Activated CD4-positive, alpha-beta T cell treated with anti-CD3 and anti-CD28 coated beads, Interleukin-2, amount 10 ng/mL, durations not matched to agents 7 days and 5 days (primary cell): ENCODE results near the gene HOXB3. TPM values are rescaled to one million over a fixed set of nuclear protein-coding genes. Genes with fewer than 3 reads are reported as not detected.
A peak's percentile ranks its signal among the peaks of the same experiment; 100 is the strongest.

Source experiments
- CTCF ChIA-PET: fragments of 350-600 bp; sonication (Branson Sonifier 250); formaldehyde crosslinking; loops from one replicate; lab custom pipeline; 2021; ENCODE audit warnings: antibody characterized with exemption; lab: Charles Lee
- POLR2A ChIA-PET: fragments of 350-600 bp; sonication (Branson Sonifier 250); formaldehyde crosslinking; loops from one replicate; lab custom pipeline; 2021; ENCODE audit warnings: antibody characterized with exemption; lab: Charles Lee
- DNase-seq: peaks from one replicate; pipeline ENCODE4 v3.0.0-alpha.2; 2020
- H3K27ac Mint-ChIP-seq: one replicate; pipeline ENCODE4 v1.8.0; 2021; ENCODE audit warnings: mild to moderate bottlenecking, moderate library complexity, mixed read lengths
- H3K27me3 Mint-ChIP-seq: one replicate; pipeline ENCODE4 v1.8.0; 2021; ENCODE audit warnings: mixed read lengths
- H3K36me3 Mint-ChIP-seq: one replicate; pipeline ENCODE4 v1.8.0; 2021; ENCODE audit warnings: low read depth, mixed read lengths
- H3K4me1 Mint-ChIP-seq: one replicate; pipeline ENCODE4 v1.8.0; 2021; ENCODE audit warnings: mixed read lengths
- H3K4me3 Mint-ChIP-seq: one replicate; pipeline ENCODE4 v1.8.0; 2021; ENCODE audit warnings: mild to moderate bottlenecking, moderate library complexity, mixed read lengths
- H3K9me3 Mint-ChIP-seq: one replicate; pipeline ENCODE4 v1.8.0; 2021; ENCODE audit warnings: mixed read lengths
- total RNA-seq, 2 experiments: library from RNA; stranded (reverse); gene quantifications; one replicate each; pipeline ENCODE4 v1.2.3, GENCODE V29; 2021

HOXB3 gene
- total RNA-seq, 2 experiments from 2014 or later = 3.1 to 4.5 TPM

DNA sequence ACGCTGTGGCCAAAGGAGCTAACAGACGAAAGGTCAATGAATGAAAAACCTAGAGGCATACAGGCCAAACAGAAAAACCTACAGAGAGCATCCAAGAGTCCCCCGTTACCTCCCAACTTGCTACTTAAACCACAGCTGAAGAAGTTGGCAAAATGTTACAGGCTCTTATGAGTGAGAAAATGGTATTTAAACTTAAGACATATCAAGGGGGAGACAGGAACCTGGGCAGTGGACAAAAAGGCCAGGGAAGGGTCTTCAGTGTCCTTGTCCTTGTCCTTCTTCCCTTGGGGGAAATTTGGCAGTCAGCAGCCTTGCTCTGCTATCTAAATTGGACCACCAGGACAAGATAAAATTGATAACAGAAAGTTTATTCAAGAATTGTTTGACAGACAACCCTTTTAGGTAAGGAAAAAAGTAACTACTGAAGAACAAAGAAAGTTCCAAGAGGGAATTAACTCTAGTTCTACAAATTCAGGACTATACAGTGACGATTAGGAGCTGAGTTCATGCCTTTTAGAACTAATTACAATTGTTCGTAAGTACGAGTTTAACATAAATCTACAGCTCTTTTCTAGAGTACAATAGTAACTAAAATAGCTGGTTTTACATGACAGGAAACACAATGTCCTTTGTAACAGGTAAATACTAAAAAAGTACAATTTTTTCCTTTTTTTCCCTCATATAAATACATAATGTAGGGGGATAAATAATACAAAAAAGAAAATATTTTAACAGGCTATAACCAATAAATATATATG, 41.3 kb downstream of the HOXB3 start:
- H3K4me3 Mint-ChIP-seq = no peak overlapping the region
- POLR2A ChIA-PET = no interaction called here
- H3K4me1 Mint-ChIP-seq = peaks cover 28% of the 10 kb centered on the region
- no peak overlapping the region for H3K27ac Mint-ChIP-seq
- H3K9me3 Mint-ChIP-seq = no peaks in the 10 kb centered on the region
- DNase-seq = no peak
- CTCF ChIA-PET = interaction anchor here (0.9 kb wide), 1 partner anchor 9 kb away, joined by 3 read pairs; no protein-coding TSS in a partner anchor
- peaks cover 49% of the 10 kb centered on the region for H3K27me3 Mint-ChIP-seq
- H3K36me3 Mint-ChIP-seq = peaks cover 2% of the 10 kb centered on the region

DNA sequence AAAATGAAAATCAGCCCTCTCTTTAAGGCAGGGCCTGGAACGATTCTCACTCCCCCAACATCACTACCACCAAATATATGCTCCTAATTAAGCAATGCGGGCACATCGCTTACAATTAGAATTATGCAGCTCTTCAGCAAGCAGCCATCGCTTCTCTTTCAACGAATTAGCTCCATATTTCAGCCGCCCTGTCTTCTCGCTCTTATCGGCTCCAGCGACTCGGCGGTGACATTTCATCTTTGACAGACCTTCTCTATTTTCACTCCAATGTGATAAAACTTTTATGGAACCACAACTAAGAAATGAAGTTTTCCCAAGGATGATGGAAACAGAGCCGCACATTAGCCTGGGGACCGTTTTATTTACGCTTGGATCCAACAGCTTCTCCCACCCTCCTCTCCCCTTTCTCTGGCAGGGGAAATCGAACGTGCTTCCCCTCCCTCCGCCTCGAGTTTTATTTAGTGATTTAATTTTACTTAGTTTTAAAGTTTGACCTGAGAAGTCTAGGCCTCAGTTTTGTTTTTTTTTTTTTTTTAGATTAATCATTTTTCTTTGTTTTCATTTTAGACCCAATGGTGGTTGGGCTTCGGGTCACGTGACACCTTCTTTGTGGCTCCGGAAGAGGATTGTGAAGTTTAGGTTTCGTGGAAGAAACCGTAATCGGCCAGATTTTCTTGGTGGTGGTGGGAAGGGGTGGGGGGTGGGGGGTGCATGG, 42.1 kb downstream of the HOXB3 start:
- DNase-seq = peak; percentile 49
- Mint-ChIP-seq H3K36me3 (peaks cover 2% of the 10 kb centered on the region), H3K27me3 (peaks cover 48% of the 10 kb centered on the region), H3K4me1 (peaks cover 31% of the 10 kb centered on the region), H3K9me3 (no peaks in the 10 kb centered on the region), H3K4me3 (peak overlapping the region; percentile 52), H3K27ac (peak overlapping the region; percentile 71)
- CTCF ChIA-PET = interaction anchor here (0.5 kb wide), 1 partner anchor 314 kb away, joined by 3 read pairs; no protein-coding TSS in a partner anchor
- POLR2A ChIA-PET = no interaction called here

DNA sequence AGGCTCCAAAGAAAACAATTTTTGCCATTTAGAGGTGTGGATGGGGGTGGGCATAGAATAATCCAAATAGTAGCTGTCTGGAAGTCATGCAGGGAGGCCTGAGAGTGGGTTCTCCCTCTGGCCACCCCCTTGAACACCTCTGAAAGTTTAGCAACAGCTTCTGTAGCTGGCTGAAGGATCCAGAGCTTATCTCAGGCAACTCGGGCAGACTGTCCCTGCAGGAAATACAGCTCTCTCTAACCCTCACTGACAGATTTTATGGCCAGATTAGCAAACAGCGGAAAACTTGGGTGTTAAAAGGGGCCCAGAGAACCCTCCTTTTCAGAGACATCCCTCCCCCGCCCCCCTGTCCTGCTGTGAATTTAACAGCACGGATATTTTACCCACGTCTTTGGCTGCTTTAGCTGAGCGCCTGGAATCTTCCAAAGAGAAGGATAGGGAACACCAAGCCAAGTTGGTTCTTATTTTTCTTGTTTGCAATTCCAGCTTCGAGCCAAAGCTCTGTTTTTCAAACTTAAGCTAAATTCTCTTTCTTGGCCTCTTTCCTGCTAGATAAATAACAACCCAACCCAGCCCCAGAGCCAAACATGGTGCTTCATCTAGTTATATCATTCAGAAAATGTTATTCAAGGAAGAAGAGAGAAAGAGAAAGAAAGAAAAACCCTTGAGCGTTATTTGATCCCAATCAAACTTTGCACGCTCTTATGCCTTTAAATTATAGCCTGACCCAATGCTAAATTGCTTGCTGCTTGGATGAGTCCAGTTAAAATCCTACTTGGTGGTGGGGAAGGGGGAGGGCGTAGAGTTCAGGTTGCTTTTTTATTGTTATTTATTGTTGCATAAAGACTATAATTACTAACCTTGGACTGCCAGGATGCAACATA, 42.9 kb downstream of the HOXB3 start:
- CTCF ChIA-PET = interaction anchor here (0.5 to 1.8 kb wide), 2 partner anchors 8 to 314 kb away, joined by 3 to 8 read pairs; no protein-coding TSS in a partner anchor
- POLR2A ChIA-PET = no interaction called here
- H3K36me3 Mint-ChIP-seq = peaks cover 4% of the 10 kb centered on the region
- H3K9me3 Mint-ChIP-seq = no peaks in the 10 kb centered on the region
- H3K4me1 Mint-ChIP-seq = peaks cover 36% of the 10 kb centered on the region
- peak overlapping the region; percentile 71 for H3K27ac Mint-ChIP-seq
- peaks cover 51% of the 10 kb centered on the region for H3K27me3 Mint-ChIP-seq
- peak overlapping the region; percentile 52 for H3K4me3 Mint-ChIP-seq
- no peak for DNase-seq

DNA sequence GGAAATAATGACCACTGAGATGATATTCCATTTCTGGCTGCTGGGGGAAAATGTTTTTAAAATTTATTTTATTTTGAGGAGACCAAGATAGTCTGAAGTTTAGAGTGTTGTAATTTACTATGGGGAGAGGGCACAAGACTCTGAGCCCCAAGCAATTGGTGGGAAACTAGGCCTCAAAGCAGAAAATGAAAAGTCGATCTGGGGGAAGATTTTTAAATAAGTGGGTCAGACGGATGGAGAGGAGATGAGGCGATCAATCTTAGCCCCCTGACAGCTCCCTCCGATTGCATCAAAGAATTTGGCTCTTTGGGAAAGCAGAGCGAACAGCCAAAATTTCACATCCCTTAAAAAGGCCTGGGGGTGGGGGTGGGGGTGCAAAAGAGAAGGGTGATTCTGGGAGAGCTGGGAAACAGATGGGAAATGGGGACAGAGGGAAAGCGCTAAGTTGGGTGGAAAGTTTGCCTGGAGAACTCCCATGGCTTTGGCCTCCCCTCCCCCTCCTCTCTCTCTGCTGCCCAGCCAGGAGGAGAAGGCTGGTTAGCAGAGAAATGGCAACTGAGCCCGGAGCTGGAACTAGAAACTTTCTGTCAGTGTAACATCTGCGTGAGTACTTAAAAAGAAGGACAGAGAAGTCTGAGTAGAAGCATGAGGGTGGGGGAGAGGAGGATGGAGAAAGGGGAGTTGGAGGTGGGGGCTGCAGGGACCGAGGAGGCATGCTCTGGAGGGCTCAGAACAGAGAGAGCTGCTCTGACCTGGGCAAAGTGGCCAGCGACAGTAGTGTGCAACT, 43.7 kb downstream of the HOXB3 start:
- peaks cover 7% of the 10 kb centered on the region for H3K36me3 Mint-ChIP-seq
- peaks cover 38% of the 10 kb centered on the region for H3K4me1 Mint-ChIP-seq
- no peak overlapping the region for H3K4me3 Mint-ChIP-seq
- H3K27ac Mint-ChIP-seq = peak overlapping the region; percentile 25
- no peak for DNase-seq
- ChIA-PET CTCF (interaction anchor here (1.8 kb wide), 1 partner anchor 9 kb away, joined by 8 read pairs; no protein-coding TSS in a partner anchor), POLR2A (no interaction called here)
- no peaks in the 10 kb centered on the region for H3K9me3 Mint-ChIP-seq
- peaks cover 57% of the 10 kb centered on the region for H3K27me3 Mint-ChIP-seq

DNA sequence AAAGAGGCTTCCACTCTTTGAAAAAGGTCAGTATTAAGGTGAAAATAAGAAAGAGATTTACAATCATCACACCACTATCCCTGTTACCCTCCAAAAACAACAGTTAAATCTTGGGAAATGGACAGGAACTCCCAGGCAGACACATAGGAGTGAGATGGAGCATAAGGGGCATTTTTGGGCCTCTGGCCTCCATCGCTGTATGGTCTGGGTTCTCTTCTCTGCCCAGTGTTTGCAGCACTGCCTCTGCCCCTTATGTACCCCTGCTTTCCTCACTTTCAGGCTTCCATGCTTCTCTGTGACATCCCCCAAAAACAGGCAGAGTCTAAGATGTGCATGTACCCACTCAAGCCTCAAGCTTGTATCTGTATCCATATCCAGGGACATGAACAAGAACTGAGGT, 44.5 kb downstream of the HOXB3 start:
- H3K4me1 Mint-ChIP-seq = peaks cover 41% of the 10 kb centered on the region
- POLR2A ChIA-PET = interaction anchor here (0.5 kb wide), 1 partner anchor 149 kb away, joined by 4 read pairs; no protein-coding TSS in a partner anchor
- peaks cover 7% of the 10 kb centered on the region for H3K36me3 Mint-ChIP-seq
- H3K9me3 Mint-ChIP-seq = no peaks in the 10 kb centered on the region
- peaks cover 63% of the 10 kb centered on the region for H3K27me3 Mint-ChIP-seq
- peak overlapping the region; percentile 79 for H3K4me3 Mint-ChIP-seq
- CTCF ChIA-PET = interaction anchor here (1.8 kb wide), 1 partner anchor 10 kb away, joined by 8 read pairs; no protein-coding TSS in a partner anchor
- H3K27ac Mint-ChIP-seq = no peak overlapping the region
- DNase-seq = no peak

DNA sequence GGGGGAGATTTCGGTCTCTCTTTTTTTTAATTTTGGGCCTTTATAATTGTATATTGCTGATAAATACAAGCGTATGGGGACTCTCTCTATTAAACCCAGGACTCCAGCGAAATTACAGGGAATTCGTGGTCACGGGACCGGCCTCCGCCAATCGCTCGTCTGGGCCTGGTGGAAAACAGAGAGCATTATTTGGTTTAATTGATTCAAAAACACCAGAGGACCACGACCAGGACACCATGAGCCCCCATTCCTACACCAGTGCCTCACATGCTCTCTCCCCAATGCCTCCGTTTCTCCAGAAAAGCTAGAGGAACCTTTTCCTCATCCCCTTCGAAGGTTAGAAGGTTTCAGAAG, 45.0 kb downstream of the HOXB3 start, which contains the start of gene HOXB2:
Gene HOXB2, minus strand, starts transcription at position 88 of the 354 bp plus-strand sequence. CDS start 198 bp downstream, outside the sequence.
- ChIA-PET POLR2A (no interaction called here), CTCF (no interaction called here)
- peak within 1 kb of the TSS; percentile 79 for H3K4me3 Mint-ChIP-seq
- peaks cover 68% of the 10 kb centered on the region for H3K27me3 Mint-ChIP-seq
- peak within 1 kb of the TSS; percentile 86 for H3K27ac Mint-ChIP-seq
- no peak for DNase-seq
- H3K9me3 Mint-ChIP-seq = no peaks in the 10 kb centered on the region
- peaks cover 41% of the 10 kb centered on the region for H3K4me1 Mint-ChIP-seq
- H3K36me3 Mint-ChIP-seq = peaks cover 7% of the 10 kb centered on the region

DNA sequence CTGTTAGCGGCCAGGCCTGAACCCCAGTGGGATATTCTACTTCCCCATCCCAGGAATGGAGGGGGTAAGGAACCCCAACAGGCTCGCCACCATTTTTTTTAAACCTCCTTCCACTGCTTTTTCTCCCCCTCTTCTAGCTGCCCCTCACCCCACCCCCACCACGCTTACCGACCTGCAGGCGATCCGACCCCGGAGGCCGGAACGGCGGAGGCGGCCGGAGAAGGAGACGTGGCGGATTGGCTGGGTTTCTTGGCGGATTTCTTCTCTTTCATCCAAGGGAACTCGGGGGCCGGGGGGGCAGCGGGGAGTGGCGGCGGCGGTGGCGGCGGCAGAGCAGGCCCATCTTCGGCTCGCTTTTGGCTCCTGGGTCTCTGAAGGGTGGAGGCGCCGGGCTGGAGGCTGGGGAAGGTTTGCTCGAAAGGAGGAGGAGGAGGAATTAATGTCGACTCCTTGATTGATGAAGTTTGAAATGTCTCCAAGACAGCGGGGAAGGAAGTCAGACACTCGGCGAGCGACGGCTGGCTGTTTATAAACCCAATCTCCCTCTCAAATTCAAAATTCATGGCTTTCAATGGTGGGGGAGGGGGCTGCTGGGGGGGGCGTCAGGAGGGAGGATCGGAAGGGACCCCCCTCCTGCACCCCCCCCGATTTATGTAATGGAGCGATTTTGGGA, 45.6 kb downstream of the HOXB3 start:
- H3K36me3 Mint-ChIP-seq = peaks cover 7% of the 10 kb centered on the region

DNA sequence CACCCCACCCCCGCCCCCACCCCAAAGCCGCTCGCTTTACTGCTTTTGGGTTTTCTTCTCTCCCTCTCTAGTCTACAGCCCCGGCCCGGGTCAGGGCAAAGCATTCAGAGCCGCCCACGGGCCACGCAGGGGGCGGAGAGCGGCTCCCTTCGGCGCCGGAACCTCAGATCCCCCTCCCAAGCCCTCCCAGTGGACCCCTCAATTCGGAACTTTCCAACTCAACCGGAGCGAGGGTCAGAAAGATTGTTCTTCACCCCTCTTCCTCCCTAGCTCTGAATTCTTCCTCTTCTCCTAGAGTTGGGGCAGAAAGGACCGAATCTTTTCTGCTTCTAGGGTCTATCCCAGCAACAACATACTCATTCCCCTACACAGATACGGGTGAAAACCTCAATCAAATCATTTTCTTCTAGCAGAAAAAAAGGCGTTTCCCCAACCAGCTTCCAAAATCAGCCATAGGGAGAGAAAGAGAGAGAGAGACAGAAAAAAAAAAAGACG, 46.1 kb downstream of the HOXB3 start:
- Mint-ChIP-seq H3K27ac (peak overlapping the region; percentile 86), H3K4me3 (peak overlapping the region; percentile 79), H3K27me3 (peaks cover 76% of the 10 kb centered on the region), H3K36me3 (peaks cover 7% of the 10 kb centered on the region), H3K9me3 (no peaks in the 10 kb centered on the region), H3K4me1 (peaks cover 41% of the 10 kb centered on the region)
- ChIA-PET CTCF (interaction anchor here (0.6 kb wide), 1 partner anchor 241 kb away, joined by 4 read pairs; no protein-coding TSS in a partner anchor), POLR2A (interaction anchor here (0.7 kb wide), 1 partner anchor 11 kb away, joined by 3 read pairs; no protein-coding TSS in a partner anchor)
- DNase-seq = peak; percentile 15

More for the DNA sequence above, 45.6 kb downstream of the HOXB3 start:
- Mint-ChIP-seq H3K27ac (peak overlapping the region; percentile 86), H3K4me1 (peaks cover 41% of the 10 kb centered on the region), H3K4me3 (peak overlapping the region; percentile 79), H3K27me3 (peaks cover 73% of the 10 kb centered on the region), H3K9me3 (no peaks in the 10 kb centered on the region)
- CTCF ChIA-PET = interaction anchor here (0.6 kb wide), 1 partner anchor 241 kb away, joined by 4 read pairs; no protein-coding TSS in a partner anchor
- POLR2A ChIA-PET = interaction anchor here (0.7 kb wide), 1 partner anchor 11 kb away, joined by 3 read pairs; no protein-coding TSS in a partner anchor
- peak; percentile 12 for DNase-seq

DNA sequence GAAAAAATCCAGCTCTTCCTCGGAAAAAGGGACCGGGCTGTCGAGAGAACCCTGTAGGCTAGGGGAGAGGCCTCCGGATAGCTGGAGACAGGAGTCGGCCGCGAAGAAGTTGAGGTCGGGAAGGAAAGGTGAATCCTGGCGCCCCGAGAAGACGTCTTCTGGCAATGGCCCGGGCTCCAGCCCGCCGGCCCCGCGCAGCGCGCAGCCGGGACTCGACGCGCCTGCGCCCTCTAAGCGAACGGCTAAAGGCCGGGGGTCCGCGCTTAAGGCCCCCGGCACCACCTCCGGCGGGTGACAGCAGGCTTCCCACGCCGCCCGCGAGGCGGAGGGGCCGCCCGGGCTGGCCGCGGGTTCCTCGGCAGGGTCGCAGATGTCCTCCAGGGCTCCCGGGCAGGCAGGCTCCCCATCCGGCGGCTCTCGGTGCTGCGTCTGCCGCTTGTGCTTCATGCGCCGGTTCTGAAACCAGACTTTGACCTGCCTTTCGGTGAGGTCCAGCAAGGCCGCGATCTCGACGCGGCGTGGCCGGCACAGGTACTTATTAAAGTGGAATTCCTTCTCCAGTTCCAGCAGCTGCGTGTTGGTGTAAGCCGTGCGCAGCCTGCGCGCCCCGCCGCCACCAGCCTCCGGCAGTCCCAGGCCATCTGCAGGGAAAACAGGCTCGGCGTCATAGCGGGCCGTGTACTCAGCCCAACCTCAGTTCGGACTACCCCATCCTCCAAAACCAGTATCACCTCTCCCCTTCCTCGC, 46.8 kb downstream of the HOXB3 start:
- H3K4me1 Mint-ChIP-seq = peaks cover 37% of the 10 kb centered on the region
- H3K27me3 Mint-ChIP-seq = peaks cover 75% of the 10 kb centered on the region
- POLR2A ChIA-PET = no interaction called here

DNA sequence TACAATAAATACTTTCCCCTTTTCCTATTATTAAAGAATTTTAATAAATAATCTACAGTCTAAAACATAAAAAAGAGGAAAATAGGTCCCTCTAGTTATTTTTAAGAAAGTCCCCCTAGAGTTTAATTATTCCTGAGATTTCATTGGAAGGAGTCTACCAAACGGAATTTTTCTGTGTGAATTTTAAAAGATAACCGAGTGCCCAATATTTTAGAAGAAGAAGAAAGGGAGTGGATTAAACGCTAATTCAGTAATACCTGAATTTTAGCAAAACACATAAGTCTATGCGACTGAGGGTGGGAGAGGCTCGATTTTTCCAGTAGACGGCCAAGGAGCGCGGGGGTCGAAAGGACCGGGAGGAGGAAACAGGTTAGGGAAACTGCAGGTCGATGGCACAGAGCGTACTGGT, 47.3 kb downstream of the HOXB3 start:
- Mint-ChIP-seq H3K36me3 (peaks cover 7% of the 10 kb centered on the region), H3K9me3 (no peaks in the 10 kb centered on the region), H3K4me1 (peaks cover 32% of the 10 kb centered on the region), H3K27ac (peak overlapping the region; percentile 82), H3K4me3 (peak overlapping the region; percentile 80), H3K27me3 (peaks cover 72% of the 10 kb centered on the region)
- CTCF ChIA-PET = no interaction called here
- DNase-seq = no peak
- POLR2A ChIA-PET = no interaction called here

More for the DNA sequence above, 46.8 kb downstream of the HOXB3 start:
- CTCF ChIA-PET = no interaction called here
- Mint-ChIP-seq H3K36me3 (peaks cover 7% of the 10 kb centered on the region), H3K27ac (peak overlapping the region; percentile 86), H3K4me3 (peak overlapping the region; percentile 80), H3K9me3 (no peaks in the 10 kb centered on the region)
- peak; percentile 51 for DNase-seq
